Ovary (tissue), 9 donors: ENCODE measurements around the gene PPP2R5C. TPM values are rescaled to one million over a fixed set of nuclear protein-coding genes. Genes with fewer than 3 reads are reported as not detected.
A peak's percentile ranks its signal among the peaks of the same experiment; 100 is the strongest.

Source experiments
- DNase-seq, 5 donors: peaks; one replicate each; pipeline ENCODE4 v3.0.0-alpha.2; 2019 to 2020
- H3K27ac ChIP-seq, 2 donors: fragments of 200-600 bp; one replicate each; pipeline versions ENCODE4 v1.5.1 to v1.8.0; 2019 to 2022
- H3K27me3 ChIP-seq: fragments of 200-600 bp; one replicate; pipeline ENCODE4 v1.8.0; 2022
- H3K36me3 ChIP-seq: fragments of 200-600 bp; sonication (generic); one replicate; pipeline ENCODE4 v1.5.1; 2019
- H3K4me1 ChIP-seq: one replicate; pipeline ENCODE4 v1.8.1; 2013; ENCODE audit warnings: mild to moderate bottlenecking, moderate library complexity; ENCODE audit not compliant: insufficient read depth
- H3K4me3 ChIP-seq: fragments of 200-600 bp; sonication (generic); one replicate; pipeline ENCODE4 v1.5.1; 2017
- H3K9me3 ChIP-seq, 2 donors: fragments of 200-600 bp in 1 of 2; sonication (generic) in 1 of 2; one replicate each; pipeline versions ENCODE4 v1.5.1 to v1.8.1; 2013 to 2019; ENCODE audit warnings: mild to moderate bottlenecking in 1 of 2, moderate library complexity in 1 of 2
- CTCF ChIP-seq, 3 donors: fragments of 450-650 bp in 2 of 3; fragments of 200-600 bp in 1 of 3; IDR thresholded peaks; one replicate each; pipeline versions ENCODE4 v1.5.1 to v1.8.0; 2016 to 2022; ENCODE audit warnings: antibody characterized with exemption in 3 of 3, mild to moderate bottlenecking in 1 of 3
- EP300 ChIP-seq: sonication (generic); formaldehyde crosslinking; IDR thresholded peaks from one replicate; pipeline ENCODE4 v1.6.1; 2017; ENCODE audit warnings: antibody characterized with exemption
- POLR2A ChIP-seq: fragments of 450-650 bp; IDR thresholded peaks from one replicate; pipeline ENCODE4 v1.6.1; 2017; ENCODE audit warnings: antibody characterized with exemption, mild to moderate bottlenecking, moderate library complexity
- WGBS, 3 donors: extraction: QIAGEN DNeasy Blood & Tissue Kit in 1 of 3; methylation state at CpG; one replicate each; pipeline versions ENCODE4 v1.1.5 to v1.1.7; 2013 to 2017; 5-methylcytosine and 5-hydroxymethylcytosine counted together
- intact Hi-C, 4 donors: fragments of 100-400 bp; cut with DNase I; formaldehyde crosslinking; loops; one replicate each; pipeline versions ENCODE4 v1.11.0 to v1.15.1; 2022 to 2023
- polyA plus RNA-seq, 2 donors: library from polyadenylated mRNA; stranded (reverse); fragments of 200-250 nt in 1 of 2; fragments of 350-450 nt in 1 of 2; fragmentation: Illumina TruSeq in 1 of 2; extraction: RNeasy Lipid Tissue Mini Kit (QIAGEN cat#74804) in 1 of 2; gene quantifications; one replicate each; pipeline ENCODE4 v1.2.3, GENCODE V29; 2013 to 2014
- total RNA-seq, 7 donors: library from RNA; depleted of rRNA in 2 of 7; stranded (reverse); fragments of >200 nt in 2 of 7; fragmentation: NEBNext Ultra II Directional in 3 of 7; extraction: Animal tissue kit (Norgen Biotek cat#: 25700) in 3 of 7; gene quantifications; one replicate each; pipeline versions ENCODE4 v1.1.0 to v1.2.4, GENCODE V29; 2016 to 2023
- donor health status: DM: no; HTN: no; CAD: no; lungs with moderate emphysema.
- donor health status: DM: no; HTN: no; CAD: no.
- donor health status: Bipolar disorder and iron deficiency.
- donor health status: DM: yes; HTN: yes; CAD: no.
- donor health status: DM: no; HTN: no; CAD: no.
- donor health status: DM: yes; HTN: yes; CAD: no.

Gene PPP2R5C
- total and polyA plus RNA-seq, 9 donors: 52.8 to 136 (median 96.6) TPM

- WGBS, 3 donors: 84 to 88% (median 85%) methylated on average over 10 of the region's 10 CpGs
- no peak for DNase-seq
- Histone ChIP-seq H3K36me3 (no peaks in the 10 kb centered on the region), H3K27ac (no peak overlapping the region), H3K27me3 (no peaks in the 10 kb centered on the region), H3K9me3 (no peaks in the 10 kb centered on the region), H3K4me3 (no peak overlapping the region), H3K4me1 (peaks cover under 1% of the 10 kb centered on the region)
- TF ChIP-seq EP300 (no peak), POLR2A (no peak), CTCF (IDR thresholded peaks at IDR 0.05) (no peak)
- intact Hi-C loops: loop anchor here in 3 of 4 donors (10.0 kb wide), 3 partner anchors 69 to 189 kb away; partner anchors contain the start of gene DYNC1H1 (in 1 of the 3)
Observed at GRCh38 chr14:101775826-101776225, 14.3 kb downstream of the PPP2R5C start.

- TF ChIP-seq EP300: no peak
- TF ChIP-seq CTCF (IDR thresholded peaks at IDR 0.05): no peak
- no peak for TF ChIP-seq POLR2A
- peaks cover 3% of the 10 kb centered on the region for H3K4me1 ChIP-seq
- DNase-seq: no peak
- H3K36me3 ChIP-seq: no peaks in the 10 kb centered on the region
- intact Hi-C loops: loop anchor here in 3 of 4 donors (10.0 kb wide), 3 partner anchors 68 to 188 kb away; partner anchors contain the start of gene DYNC1H1 (in 1 of the 3)
- H3K27ac ChIP-seq: no peak overlapping the region
- no peaks in the 10 kb centered on the region for H3K9me3 ChIP-seq
- H3K4me3 ChIP-seq: no peak overlapping the region
- 68 to 80% (median 70%) methylated on average over 6 of the region's 6 CpGs for WGBS, 3 donors
- H3K27me3 ChIP-seq: no peaks in the 10 kb centered on the region
Observed at GRCh38 chr14:101776344-101776743, 14.8 kb downstream of the PPP2R5C start.

DNA sequence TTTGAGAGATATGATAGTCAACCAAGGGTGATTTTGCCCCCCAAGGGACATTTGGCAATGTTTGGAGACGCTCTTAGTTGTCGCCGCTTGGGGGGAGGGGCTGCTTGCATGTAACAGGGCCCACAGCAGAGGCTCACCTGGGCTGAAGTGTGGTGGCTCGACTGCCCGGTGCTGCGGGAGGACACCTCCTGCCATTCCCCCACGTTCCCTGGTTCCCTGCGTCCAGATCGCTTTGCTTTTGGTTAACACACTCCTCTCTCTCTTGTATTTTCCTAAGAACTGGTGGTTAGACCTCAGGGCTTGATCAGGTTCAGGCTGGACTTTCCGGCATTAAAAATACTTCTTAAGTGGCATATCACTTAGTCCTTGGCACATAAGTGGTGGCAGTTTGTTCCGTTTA lies 18.9 kb downstream of the PPP2R5C start:
- Histone ChIP-seq H3K36me3 (no peaks in the 10 kb centered on the region), H3K27me3 (no peaks in the 10 kb centered on the region), H3K4me3 (no peak overlapping the region), H3K27ac (no peak overlapping the region), H3K4me1 (peaks cover 6% of the 10 kb centered on the region), H3K9me3 (no peaks in the 10 kb centered on the region)
- TF ChIP-seq CTCF (IDR thresholded peaks at IDR 0.05): no peak
- no peak for TF ChIP-seq EP300
- no peak for TF ChIP-seq POLR2A
- WGBS, 3 donors: 68 to 78% (median 68%) methylated on average over 11 of the region's 11 CpGs
- intact Hi-C loops: no loop called here
- no peak for DNase-seq

DNA sequence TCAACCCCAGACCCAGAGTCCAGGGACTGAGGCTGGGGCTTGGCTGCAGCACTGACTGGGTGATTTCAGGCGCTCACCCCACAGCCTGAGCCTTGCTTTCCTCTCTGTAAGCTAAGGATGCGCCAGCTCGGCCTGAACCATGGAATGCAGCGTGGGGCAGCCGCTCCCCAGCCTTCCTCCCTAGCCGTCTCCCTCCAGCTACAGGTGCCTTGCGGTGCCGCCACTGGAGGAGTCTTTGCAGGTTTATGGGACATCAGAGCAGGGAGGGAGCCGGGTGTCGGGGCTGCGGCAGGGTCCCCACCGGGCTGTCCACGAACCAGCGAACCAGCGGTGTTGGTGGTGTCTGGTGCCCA lies 19.4 kb downstream of the PPP2R5C start:
- no peak for TF ChIP-seq EP300
- no peak for TF ChIP-seq CTCF (IDR thresholded peaks at IDR 0.05)
- no peak for TF ChIP-seq POLR2A
- intact Hi-C loops: no loop called here
- Histone ChIP-seq H3K4me1 (peaks cover 6% of the 10 kb centered on the region), H3K36me3 (no peaks in the 10 kb centered on the region), H3K27ac (no peak overlapping the region), H3K9me3 (no peaks in the 10 kb centered on the region), H3K27me3 (no peaks in the 10 kb centered on the region), H3K4me3 (peak overlapping the region; percentile 48)
- WGBS, 3 donors: 11 to 17% (median 14%) methylated on average over 8 to 15 of the region's 15 CpGs
- DNase-seq: no peak
